HK-2 (cell line): ENCODE results near the gene ADD1.

Source experiments
- DNase-seq: peaks from one replicate; pipeline ENCODE4 v3.0.0-alpha.2; 2018; ENCODE audit not compliant: unreplicated experiment

The ADD1 gene, protein sequence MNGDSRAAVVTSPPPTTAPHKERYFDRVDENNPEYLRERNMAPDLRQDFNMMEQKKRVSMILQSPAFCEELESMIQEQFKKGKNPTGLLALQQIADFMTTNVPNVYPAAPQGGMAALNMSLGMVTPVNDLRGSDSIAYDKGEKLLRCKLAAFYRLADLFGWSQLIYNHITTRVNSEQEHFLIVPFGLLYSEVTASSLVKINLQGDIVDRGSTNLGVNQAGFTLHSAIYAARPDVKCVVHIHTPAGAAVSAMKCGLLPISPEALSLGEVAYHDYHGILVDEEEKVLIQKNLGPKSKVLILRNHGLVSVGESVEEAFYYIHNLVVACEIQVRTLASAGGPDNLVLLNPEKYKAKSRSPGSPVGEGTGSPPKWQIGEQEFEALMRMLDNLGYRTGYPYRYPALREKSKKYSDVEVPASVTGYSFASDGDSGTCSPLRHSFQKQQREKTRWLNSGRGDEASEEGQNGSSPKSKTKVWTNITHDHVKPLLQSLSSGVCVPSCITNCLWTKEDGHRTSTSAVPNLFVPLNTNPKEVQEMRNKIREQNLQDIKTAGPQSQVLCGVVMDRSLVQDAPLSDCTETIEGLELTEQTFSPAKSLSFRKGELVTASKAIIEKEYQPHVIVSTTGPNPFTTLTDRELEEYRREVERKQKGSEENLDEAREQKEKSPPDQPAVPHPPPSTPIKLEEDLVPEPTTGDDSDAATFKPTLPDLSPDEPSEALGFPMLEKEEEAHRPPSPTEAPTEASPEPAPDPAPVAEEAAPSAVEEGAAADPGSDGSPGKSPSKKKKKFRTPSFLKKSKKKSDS

DNA sequence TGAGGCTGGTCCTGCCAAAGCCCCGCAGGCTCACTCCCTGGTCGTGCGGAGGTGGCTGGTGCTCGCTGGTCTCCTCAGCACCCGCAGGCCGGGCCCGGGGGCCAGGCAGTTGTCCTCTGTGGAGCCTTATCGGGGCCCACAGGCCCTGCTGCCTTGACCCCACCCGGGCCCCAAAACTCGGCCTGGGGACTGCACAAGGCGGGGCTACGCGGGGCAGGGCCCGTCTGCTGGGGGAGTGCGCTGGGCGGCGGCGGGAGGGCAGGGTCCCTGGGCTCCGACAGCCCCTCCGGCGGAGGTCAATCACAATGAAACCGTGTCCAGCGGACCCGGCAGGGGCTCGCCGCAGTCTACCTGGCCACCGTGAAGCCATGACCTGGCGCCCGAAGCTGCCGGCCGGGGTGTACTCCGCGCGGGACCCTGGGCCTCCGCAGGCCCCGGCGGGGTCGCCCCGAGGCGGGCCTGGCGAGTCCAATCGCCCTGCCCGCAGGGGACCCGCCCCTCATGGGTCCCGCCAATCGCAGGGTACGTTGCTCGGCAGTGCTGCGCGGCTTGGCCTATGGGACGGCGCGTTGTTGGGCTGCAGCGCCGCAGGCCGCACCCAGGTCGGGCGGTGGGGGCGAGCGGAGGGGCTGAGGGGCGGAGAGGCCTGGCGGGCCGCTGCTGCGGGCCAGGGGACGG is at the start of gene ADD1:
Gene ADD1 (plus strand): TSS at position 582 of the 678 bp plus-strand sequence. CDS start 32,072 bp downstream, outside the sequence.
- peak; percentile 99 for DNase-seq

DNA sequence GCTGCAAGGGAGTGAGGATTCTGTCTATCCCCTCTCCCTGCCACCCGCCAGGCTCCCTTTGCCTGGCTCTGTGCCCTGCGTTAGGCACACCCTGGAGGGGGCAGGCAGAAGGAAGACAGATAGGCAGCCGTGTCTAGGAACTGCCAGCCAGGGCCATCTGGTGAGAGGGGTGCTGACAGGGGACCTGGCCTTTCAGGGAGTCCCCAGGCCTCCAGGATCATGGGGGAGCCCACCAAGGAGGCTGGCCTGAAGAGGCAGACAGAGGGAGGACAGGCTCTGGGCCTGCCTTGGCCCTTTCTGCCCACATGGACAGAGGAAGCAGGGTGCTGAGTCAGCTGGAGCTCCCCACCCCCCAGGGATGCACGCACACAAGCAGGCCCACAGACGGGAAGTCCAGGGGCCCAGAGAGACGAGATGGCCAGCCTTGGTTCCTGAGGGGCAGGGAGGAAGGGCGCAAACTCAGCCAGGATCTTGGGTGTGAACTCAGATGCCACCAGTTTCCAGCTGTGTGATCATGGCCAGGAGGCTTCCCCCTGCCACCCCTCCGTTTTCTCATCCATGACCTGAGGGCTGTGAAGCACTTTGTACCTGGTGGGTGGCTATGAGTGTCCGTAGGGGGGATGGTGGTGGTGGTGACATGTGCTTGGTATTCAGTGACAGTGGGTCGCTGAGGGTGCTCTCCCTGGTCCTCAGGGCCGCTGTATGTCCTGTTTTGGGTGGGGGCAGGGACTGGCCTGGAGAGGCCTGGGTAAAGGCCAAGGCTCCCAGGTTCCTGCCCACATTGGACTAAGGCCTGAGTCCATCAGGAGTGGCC is 49.0 kb upstream of the ADD1 start:
- DNase-seq, result peak; percentile 91

DNA sequence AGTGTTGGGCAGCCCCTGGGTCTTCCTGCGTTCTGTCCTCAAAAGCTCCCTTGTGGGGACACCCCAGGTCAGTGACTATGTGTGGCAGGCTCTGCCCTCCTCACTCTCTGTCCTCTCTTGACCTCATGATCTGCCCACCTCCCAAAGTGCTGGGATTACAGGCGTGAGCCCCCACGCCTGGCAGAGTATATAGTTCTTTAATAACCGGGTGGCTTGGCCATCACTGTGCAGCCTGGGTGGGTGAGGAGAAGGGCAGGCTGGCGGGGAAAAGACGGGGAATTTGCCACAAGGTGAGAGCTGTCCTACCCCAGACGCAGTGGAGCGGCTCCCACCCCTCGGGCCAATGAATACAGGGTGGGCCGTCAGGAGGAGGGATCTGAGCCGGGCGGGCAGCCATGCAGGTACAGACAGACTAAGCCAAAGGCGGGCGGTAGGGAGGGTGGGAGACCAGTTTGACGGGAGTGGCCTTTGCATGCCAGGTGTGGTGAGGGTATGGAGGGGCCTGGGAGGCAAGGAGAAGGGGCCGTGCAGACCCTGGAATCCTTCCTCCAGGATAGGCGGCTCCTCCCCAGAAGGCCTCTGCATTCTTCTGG is 48.2 kb upstream of the ADD1 start:
- no peak for DNase-seq

DNA sequence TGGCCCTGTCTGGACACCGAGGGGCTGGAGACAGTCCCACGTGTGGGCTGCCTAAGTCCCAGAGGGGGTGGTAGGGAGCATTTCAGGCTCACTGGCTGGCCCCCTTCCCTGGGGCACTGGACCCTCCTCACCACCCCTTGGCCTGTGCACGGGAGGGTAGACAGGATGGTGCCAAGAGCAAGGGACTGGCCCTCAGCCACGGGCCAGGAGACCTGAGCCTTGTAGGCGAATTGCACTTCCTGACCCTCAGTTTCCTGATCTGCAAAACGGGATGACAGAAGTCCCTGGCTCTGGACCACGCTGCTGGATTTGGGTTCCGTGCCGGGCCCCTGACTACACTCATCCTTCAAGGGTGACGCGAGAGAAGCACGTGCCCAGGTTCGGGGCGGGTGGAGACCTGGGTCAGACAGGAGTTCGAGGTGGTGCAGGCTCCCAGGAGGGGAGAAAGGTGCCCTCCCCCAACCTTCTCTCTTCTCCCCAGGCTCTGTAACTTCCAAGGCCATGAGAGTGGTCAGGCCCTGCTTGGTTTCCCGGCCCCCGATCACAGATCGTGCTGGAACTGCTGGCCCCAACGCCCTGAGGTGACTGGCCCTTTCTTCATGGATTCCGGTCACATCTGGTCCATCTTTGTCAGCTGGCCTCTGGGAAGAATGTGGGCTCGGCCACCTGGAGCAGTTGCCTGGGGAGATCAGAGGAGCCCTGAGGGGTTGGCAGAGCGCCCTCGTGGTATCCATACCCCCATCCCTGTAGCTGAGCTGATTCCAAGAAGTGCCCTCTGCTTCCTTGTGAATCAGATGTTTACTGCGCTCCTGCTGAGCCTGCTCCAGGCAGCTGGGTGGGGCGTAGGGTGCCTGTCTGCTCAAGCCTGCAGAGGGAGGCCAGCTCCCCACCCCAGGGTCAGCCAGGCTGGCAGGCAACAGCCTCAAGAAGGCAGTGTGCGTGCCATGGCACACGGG is 47.5 kb upstream of the ADD1 start:
- DNase-seq, result peak; percentile 71

DNA sequence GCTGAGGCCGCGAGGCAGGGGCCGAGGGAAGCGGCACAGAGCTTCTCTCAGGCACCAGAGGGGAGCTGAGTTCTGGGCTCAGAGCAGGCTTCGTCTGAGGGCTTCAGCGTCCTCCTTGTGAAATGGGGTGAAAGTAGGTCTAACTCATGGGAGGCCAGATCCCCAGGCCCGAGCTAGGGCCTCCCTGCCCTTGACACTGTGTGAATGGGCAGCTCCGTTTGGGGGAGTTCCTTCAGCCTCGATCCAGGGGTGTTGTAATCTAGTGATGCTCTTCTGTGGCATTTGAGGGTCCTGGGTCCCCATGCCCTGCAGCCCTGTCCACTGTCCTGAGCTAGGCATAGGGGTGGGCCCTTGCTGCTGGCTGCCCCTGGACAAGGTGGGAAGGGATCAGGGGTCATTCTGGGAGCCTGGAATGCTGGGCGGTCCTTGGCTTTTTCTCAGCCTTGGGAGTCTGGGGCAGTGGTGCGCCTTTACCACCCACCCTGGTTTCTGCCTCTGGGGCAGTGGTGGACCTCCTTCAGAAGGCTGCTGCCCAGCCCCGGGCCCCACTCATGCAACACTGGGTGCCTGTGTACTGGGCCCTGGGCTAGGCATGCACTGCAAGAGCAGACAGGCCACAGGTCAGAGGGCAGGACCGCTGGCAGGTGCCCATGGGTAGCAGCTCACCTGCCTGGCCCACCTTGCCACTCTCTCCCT is 46.6 kb upstream of the ADD1 start:
- DNase-seq, result no peak

DNA sequence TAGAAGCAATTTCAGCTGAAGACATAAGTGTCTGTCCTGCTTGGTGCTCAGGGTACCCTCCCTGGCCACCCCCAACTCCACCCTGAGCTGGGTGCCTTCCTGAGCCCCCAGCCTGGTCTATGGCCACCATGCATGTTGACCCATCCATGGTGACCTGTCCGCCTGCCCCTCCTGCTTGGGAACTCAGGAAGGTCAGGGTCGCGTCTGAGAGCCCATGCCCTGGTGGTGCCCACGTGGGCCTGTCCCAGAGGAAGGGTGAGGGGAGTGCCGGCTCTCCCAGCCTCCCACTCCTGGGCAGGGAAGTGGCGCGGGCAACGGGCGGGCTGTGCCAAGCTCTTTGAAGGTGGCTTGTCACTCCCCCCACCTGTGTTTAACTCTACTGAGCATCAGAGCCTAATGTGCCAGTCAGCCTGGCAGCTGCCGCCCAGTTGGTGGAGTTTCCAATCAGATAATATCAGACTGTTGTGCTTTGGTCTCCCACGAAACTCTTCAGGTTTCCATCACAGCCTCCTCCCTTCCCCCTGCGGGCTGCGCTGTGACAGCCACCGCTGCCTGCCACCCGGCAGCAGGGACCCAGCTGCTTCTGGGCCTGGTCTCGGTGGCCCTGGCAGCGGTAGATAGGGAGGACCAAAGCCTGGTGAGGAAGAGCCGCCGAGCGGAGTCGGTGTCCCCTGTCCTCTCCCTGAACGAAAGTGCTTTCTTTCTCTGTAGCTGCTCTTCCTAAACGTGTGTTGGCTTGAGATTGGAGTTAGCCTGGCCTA is 45.9 kb upstream of the ADD1 start:
- DNase-seq, result no peak

DNA sequence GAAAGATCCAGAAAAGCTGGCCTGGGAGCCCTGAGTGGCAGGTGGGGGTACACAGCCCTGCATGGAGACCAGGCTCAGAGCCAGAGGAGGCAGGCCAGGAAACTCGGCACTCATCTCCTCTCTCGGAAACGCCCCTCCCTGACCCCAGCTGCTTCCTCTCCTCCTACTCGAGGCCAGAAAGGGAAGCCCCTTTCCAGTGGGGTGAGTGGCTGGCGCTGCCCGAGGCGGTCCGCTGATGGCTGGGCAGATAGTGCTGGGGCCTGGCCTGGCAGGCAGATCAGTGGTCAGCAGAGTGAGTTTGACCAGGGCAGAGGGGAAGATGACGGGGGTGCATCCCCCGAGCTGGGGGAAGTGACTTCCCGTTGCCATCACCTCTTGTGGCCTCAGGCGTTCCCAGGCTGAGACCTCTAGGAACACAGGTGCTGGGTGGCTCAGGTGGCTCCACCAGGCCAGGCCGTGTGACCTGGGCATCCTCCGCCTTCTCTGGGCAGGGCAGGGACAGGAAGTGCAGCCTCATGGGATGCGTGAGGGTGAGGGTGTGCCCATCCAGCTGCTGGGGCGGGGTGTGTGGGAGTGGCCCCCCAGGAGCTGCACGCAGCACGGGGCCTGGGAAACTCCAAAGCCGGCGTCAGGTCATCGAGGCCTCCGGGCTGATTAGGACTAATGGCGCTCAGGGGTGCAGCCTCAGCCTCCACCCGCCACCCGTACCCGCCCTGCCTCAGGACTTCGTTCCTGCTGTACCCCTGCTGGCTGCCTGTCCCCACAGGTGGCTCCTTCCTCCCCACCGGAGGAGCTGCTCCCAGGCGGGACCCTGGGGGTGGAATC is 45.0 kb upstream of the ADD1 start:
- DNase-seq, result no peak

DNA sequence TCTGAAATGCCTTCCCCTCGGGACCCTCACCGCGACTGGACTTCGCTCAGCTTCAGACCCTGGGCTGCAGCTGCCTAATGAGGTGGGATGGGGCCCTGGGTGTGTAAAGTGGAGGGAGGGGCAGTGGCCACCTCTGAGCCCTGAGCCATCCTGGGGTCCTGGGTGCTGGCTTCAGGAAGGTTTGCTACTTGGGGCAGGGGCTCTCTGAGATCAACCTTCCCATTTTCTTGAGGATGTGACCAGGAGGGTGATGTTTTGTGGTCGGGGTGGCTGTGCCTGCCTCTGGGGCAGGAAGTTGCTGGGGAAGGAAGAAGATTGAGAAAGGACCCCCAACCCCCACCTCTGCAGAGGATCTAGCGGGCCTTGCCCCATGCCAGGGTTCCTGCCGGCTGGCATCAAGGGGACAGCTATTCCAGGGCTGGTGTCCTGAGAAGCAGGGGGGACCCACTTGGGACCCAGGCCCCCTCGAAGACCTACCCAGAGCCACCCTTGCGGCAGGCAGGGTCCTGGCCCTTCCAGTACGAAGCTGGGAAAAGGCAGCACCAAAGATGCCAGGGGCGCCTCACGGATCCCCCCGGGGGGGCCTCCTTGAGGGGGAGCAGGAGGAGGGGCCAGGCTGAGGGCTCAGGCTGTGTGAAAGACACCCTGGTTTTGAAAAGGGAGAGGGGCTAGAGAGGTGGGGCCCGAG is 44.3 kb upstream of the ADD1 start:
- no peak for DNase-seq

DNA sequence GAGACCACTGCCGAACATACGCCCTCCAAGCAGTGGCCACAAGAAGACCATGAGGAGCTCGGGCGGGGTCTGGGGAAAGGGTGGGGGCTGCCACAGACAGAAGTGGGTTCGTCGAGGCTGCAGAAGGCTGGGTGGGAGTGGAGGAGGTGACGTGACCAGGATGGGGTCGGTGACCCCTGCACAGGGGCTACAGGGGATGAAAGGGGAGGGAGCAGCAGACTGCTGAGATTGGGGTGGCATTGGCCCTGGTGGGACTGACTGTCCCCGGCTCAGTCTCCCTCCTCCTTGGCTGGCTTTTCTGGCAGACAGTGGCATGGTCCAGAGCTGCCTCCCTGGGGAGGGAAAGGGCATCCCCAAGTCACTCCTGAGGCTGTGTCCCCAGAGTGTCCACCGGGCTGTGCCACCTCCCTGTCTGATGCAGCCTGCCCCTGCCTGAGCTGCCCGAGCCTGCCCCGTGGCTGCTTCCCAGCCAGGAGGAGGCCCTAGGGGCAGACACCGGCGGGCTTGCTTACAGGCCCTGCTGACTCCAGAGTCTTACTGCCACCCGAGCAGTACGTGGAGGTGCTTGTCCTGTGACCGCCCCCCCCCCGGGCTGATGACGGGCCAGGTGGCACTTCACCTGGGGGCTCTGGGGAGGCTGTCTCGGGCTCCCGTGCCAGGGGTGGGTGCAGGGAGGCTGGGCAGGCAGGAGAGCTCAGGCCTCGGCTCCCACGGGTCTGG is 43.5 kb upstream of the ADD1 start:
- no peak for DNase-seq

DNA sequence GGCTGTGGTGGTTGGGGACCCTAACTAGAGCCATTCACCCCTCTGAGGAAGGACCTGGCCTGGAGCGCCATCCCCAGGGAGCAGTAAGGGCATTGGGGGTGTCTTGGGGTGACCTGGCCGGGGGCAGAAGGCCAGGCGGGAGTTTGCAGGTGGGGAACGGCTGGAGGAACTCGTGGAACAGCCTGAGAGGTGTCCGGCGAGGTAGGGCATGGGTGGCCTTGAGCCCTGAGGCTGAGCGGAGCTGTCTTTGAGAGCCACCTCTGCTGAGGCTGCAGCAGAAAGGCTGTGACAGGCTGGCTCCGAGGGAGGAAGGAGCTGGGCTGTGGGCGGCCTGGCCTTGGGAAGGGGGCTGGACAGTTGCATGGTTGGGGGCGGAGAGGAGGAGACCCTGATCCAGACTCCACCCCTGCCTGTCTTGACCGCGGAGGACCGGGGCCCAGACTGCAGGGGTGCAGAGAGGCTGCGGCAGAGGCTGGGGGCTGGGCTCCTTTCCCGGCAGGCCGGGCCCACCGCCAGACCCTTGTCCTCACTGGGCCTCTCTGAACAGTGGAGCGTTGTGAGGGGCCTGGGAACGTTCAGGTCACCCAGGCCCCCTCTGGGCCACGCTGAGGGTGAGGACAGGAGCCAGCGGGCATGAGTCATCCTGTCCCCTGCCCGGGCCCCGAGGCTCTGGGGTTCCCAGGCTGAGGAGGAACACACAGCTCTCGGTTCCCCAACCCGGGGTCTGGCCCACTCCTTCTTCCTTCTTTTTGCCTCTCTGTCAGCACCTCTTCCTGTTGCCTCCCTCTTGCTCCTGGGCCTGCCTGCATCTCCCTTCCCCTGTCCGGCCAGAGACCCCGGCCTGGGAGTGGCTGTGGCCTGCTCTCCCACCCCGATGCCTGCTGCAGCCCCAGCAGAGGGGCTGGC is 42.7 kb upstream of the ADD1 start:
- peak; percentile 62 for DNase-seq

DNA sequence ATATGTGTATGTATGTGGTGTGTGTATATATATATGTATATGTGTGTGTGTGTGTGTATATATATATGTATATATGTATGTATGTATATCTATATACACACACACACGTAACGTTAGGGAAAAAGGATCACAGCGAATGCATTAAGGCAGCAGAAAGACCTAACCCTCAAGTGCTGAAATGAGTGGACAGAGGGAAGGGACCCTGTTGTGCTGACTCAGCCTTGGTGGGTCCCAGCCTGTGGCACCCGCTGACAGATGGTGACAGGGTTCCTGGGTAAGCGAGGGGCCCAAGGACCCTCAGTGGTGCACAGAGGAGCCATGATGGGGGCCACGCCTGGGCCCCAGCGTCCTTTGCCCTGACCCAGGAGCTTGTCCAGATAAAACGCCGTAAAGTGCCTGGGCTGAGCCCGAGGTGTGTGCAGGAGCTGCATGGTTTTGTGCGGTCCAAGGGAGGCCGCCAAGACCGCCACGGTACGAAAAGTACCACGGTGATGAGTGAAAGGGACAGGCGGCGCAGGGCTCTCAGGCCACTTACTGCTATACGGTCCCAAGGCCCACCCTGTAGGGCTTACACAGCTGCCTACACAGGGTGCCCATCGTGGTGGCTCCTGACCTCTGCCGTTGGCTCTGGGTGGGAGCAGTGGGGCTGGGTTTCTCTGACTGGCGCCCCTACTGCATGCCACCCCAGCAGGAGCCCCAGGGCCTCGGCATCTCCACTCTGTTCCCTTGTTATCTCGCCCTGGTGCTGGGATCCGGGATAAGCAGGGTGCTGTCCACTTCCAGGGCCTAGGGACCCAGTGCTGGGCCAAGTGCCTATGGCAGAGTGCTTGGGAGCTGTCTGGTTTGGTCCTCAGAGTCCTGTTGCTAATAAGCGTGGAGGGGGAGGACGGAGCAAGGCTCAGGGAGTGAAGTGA is 40.8 kb upstream of the ADD1 start:
- DNase-seq, result no peak

DNA sequence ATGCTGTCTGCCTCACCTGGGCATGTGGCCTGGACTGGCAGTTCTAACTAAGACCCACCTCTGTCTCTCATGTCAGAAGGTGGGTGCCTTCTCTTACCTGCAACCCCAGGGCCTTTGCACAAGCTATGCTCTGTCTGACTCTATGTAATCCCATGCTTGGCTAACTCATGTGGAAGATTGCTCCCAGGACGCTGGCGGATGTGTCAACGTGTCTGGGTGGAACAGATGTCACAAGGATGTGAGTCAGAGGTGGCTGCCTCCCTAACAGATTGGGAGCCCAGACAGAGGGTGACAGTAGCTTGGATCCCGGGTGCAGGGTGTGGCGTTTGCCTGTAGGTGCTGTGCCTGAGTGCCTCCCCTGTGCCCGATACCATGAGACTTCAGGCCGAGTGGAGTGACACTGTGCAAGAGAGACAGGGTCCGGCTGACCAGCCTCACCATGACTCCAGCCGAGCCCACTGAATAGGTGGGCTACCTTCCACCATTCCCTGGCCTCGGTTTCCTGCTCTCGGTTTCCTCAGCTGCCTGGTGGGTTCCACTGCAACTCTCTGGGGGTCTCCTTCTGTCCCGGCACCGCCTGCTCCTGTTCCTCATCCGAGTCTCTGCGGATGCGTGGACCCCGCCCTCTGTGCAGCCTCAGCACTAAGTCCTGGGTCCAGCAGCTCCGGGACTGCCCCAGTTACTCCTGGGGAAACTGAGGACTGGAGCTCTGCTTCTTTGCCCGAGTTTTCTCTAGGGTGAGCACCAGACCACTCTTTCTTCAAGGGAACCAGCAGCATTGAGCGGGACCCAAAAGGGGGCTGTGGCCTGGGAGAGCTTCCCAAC is 39.8 kb upstream of the ADD1 start:
- peak; percentile 62 for DNase-seq

DNA sequence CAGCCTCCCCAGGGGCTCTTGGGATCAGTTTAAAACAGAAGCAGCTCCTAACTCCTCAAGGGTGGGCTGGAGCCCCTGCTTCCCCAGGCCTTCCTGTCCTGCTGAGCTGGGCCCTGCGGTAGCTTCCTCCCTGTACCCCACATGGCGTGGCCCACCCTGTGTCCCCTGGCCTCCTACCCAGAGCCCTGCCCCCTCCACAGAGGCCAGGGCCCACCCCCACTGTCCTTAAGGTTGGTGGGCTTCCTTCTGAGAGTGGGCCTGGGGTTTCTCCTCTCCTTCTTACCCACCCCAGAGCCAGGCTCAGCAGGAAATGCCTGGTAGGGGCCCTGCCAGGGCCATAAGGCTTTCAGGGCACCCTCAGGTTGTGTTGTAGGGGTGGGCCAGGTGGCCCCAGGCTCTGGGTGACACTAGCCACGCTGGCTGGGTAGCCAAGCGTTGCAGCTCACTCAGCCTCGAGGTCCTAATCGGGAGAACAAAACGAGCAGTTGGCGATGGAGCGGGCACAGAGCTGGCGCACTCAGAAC is 39.1 kb upstream of the ADD1 start:
- no peak for DNase-seq
